Umbilical cord (tissue), 2 donors: ENCODE results near the gene CWC22. TPM values are rescaled to one million over a fixed set of nuclear protein-coding genes. Genes with fewer than 3 reads are reported as not detected.
"Not testable (repeated sequence)": the region's sequence is repeated elsewhere in the genome, so short reads cannot be mapped to it uniquely, and the experiment has no call there.

Experiments used
- DNase-seq: peaks from one replicate; pipeline ENCODE4 v3.0.0-alpha.2; 2015; ENCODE audit warnings: low spot score
- total RNA-seq: library from RNA; depleted of rRNA; stranded (reverse); fragments of >200 nt; gene quantifications from one replicate; pipeline ENCODE4 v1.2.3, GENCODE V29; 2014; ENCODE audit warnings: low replicate concordance; ENCODE audit not compliant: insufficient read depth

CWC22 gene
- total RNA-seq, 1 donor from 2014 or later = 12.0 TPM

GRCh38 chr2:179952658-179953057 is 54.4 kb downstream of the CWC22 start:
- no peak for DNase-seq

GRCh38 chr2:179951680-179952079 is 55.4 kb downstream of the CWC22 start:
- DNase-seq = no peak

- no peak for DNase-seq
Measured at GRCh38 chr2:179950391-179950790, 56.7 kb downstream of the CWC22 start.

- no peak for DNase-seq
Measured at GRCh38 chr2:179949438-179949837, 57.7 kb downstream of the CWC22 start.

- DNase-seq = no peak
Measured at GRCh38 chr2:179948058-179948457, 59.0 kb downstream of the CWC22 start.

GRCh38 chr2:179946810-179947615 is 60.1 kb downstream of the CWC22 start:
- no peak for DNase-seq

GRCh38 chr2:179946346-179946745 is 60.8 kb downstream of the CWC22 start:
- DNase-seq = no peak

GRCh38 chr2:179939259-179939658 is 67.8 kb downstream of the CWC22 start:
- no peak for DNase-seq

- no peak for DNase-seq
Measured at GRCh38 chr2:179938026-179938425, 69.1 kb downstream of the CWC22 start.

- DNase-seq = no peak
Measured at GRCh38 chr2:179936654-179937053, 70.4 kb downstream of the CWC22 start.

- DNase-seq = no peak
Measured at GRCh38 chr2:179936141-179936540, 71.0 kb downstream of the CWC22 start.

- DNase-seq = no peak
Measured at GRCh38 chr2:179932786-179933185, 74.3 kb downstream of the CWC22 start.

- no peak for DNase-seq
Measured at GRCh38 chr2:179931502-179931901, 75.6 kb downstream of the CWC22 start.

GRCh38 chr2:179929997-179930396 is 77.1 kb downstream of the CWC22 start:
- DNase-seq = not testable (repeated sequence)

- no peak for DNase-seq
Measured at GRCh38 chr2:179927041-179927440, 80.1 kb downstream of the CWC22 start.

- no peak for DNase-seq
Measured at GRCh38 chr2:179925713-179926112, 81.4 kb downstream of the CWC22 start.

- no peak for DNase-seq
Measured at GRCh38 chr2:179917272-179917671, 89.8 kb downstream of the CWC22 start.

GRCh38 chr2:179915395-179915992 is 91.6 kb downstream of the CWC22 start:
- DNase-seq = no peak

GRCh38 chr2:179913809-179914208 is 93.3 kb downstream of the CWC22 start:
- no peak for DNase-seq

- no peak for DNase-seq
Measured at GRCh38 chr2:179911569-179911968, 95.5 kb downstream of the CWC22 start.

- DNase-seq = no peak
Measured at GRCh38 chr2:179910735-179911113, 96.4 kb downstream of the CWC22 start.

- no peak for DNase-seq
Measured at GRCh38 chr2:179909845-179910734, 97.0 kb downstream of the CWC22 start.
